K562 (cell line): ENCODE data around the gene AIG1. TPM values are rescaled to one million over a fixed set of nuclear protein-coding genes. Genes with fewer than 3 reads are reported as not detected.

Experiments
- ATAC-seq: fragments of 200-7000 bp; cut with Tn5 transposase; 3 replicates; pipeline ENCODE4 v1.9.1; 2020; ENCODE audit warnings: moderate library complexity
- BruUV-seq: library from RNA; stranded (reverse); fragments of 400-500 nt; replicated peaks from 2 replicates; lab custom pipeline; 2021; lab: Mats Ljungman, UMichigan
- CTCF ChIA-PET: fragments of 300-600 bp; formaldehyde crosslinking; extraction: SDS; loops from one replicate; lab custom pipeline; 2021; ENCODE audit warnings: low intra/inter-chr PET ratio; lab: Yijun Ruan, JAX
- POLR2A ChIA-PET: fragments of 300-600, 350-650 bp; sonication (Branson Sonifier 250); formaldehyde crosslinking; extraction: SDS; loops from one replicate; lab custom pipeline; 2021; ENCODE audit warnings: antibody characterized with exemption, inconsistent platforms; lab: Yijun Ruan, JAX
- DNase-seq, 4 experiments: peaks; one replicate each; pipeline versions ENCODE4 v3.0.0 to v3.0.0-alpha.2; 2011 to 2018; ENCODE audit warnings: low spot score in 3 of 4, mixed read lengths in 3 of 4; ENCODE audit errors: extremely low read depth in 1 of 4
- FAIRE-seq: peaks from 2 replicates; lab custom pipeline; 2011; peaks lifted over from hg19 to GRCh38; lab: Jason Lieb, UNC
- H2AFZ ChIP-seq: 2 replicates; pipeline ENCODE4 v1.6.0; 2011; ENCODE audit warnings: low read depth, low read length, control low read depth, inconsistent platforms
- H3K27ac ChIP-seq: fragments of 200-600 bp; 3 replicates; pipeline ENCODE4 v1.8.0; 2011; ENCODE audit warnings: low read depth, mild to moderate bottlenecking, control low read depth, inconsistent platforms, low read length, moderate library complexity, mixed read lengths; ENCODE audit errors: extremely low read depth
- H3K27me3 ChIP-seq, 2 experiments: fragments of 300-600 bp in 1 of 2; 2 replicates in 1 of 2; 3 replicates in 1 of 2; pipeline versions ENCODE4 v1.6.0 to v1.8.0; 2011; ENCODE audit warnings: inconsistent platforms in 2 of 2, low read length in 2 of 2, mild to moderate bottlenecking in 1 of 2, mixed read lengths in 1 of 2, moderate library complexity in 1 of 2; ENCODE audit not compliant: control insufficient read depth in 2 of 2, insufficient read depth in 2 of 2
- H3K36me3 ChIP-seq: fragments of 300-600 bp; 3 replicates; pipeline ENCODE4 v1.8.0; 2011; ENCODE audit warnings: mild to moderate bottlenecking, low read length, inconsistent platforms; ENCODE audit not compliant: control insufficient read depth, insufficient read depth
- H3K4me1 ChIP-seq, 2 experiments: fragments of 200-600 bp in 1 of 2; replicated peaks in 1 of 2; 2 replicates in 1 of 2; 3 replicates in 1 of 2; pipeline versions ENCODE4 v1.5.1 to v1.8.0; 2011; ENCODE audit warnings: inconsistent platforms in 2 of 2, low read length in 2 of 2, mild to moderate bottlenecking in 1 of 2, mixed read lengths in 1 of 2, moderate library complexity in 1 of 2; ENCODE audit not compliant: control insufficient read depth in 2 of 2, insufficient read depth in 2 of 2
- H3K4me2 ChIP-seq: 2 replicates; pipeline ENCODE4 v1.6.1; 2011; ENCODE audit warnings: low read length, control low read depth, inconsistent platforms, mixed read lengths; ENCODE audit not compliant: insufficient read depth
- H3K4me3 ChIP-seq: fragments of 200-600 bp; sonication (generic), shearing (Covaris generic); 2 replicates; pipeline ENCODE4 v1.5.1; 2016; ENCODE audit warnings: control low read depth, inconsistent platforms
- H3K79me2 ChIP-seq: fragments of 200-600 bp; 3 replicates; pipeline ENCODE4 v1.8.0; 2011; ENCODE audit warnings: low read length, inconsistent platforms; ENCODE audit not compliant: control insufficient read depth, insufficient read depth
- H3K9ac ChIP-seq, 2 experiments: 2 replicates each; pipeline versions ENCODE4 v1.6.0 to v1.6.1; 2011; ENCODE audit warnings: low read depth in 2 of 2, low read length in 2 of 2, control low read depth in 1 of 2, inconsistent platforms in 1 of 2, mild to moderate bottlenecking in 1 of 2, mixed read lengths in 1 of 2; ENCODE audit not compliant: insufficient read depth in 1 of 2
- H3K9me1 ChIP-seq: one replicate; pipeline ENCODE4 v1.6.0; 2011; ENCODE audit warnings: inconsistent platforms, mild to moderate bottlenecking, low read length, moderate library complexity; ENCODE audit not compliant: control insufficient read depth, insufficient read depth
- H3K9me3 ChIP-seq: replicated peaks from 2 replicates; pipeline ENCODE4 v1.5.1; 2011; ENCODE audit warnings: low read depth, low read length, inconsistent platforms; ENCODE audit not compliant: control insufficient read depth, insufficient read depth
- H4K20me1 ChIP-seq: replicated peaks from 2 replicates; pipeline ENCODE4 v1.6.1; 2011; ENCODE audit warnings: low read length, inconsistent platforms, mixed read lengths; ENCODE audit not compliant: control insufficient read depth, insufficient read depth
- CBFB ChIP-seq: sonication (generic); formaldehyde crosslinking; IDR thresholded peaks from 2 replicates; pipeline ENCODE4 v1.4.0; 2020; ENCODE audit warnings: mild to moderate bottlenecking, missing genetic modification reagents
- KLF1 ChIP-seq: fragments of 450-650 bp; IDR thresholded peaks from 2 replicates; pipeline ENCODE4 v1.6.1; 2016; ENCODE audit warnings: missing genetic modification characterization, missing compliant biosample characterization
- SRSF9 ChIP-seq: fragments of 200-400 bp; formaldehyde crosslinking; IDR thresholded peaks from 2 replicates; pipeline ENCODE4 v1.6.1; 2017; ENCODE audit warnings: low read depth, low read length, borderline replicate concordance
- TRIM24 ChIP-seq, 2 experiments: fragments of 450-650 bp; IDR thresholded peaks; 2 replicates each; pipeline ENCODE4 v1.6.1; 2016
- ZNF146 ChIP-seq: IDR thresholded peaks from one replicate; pipeline ENCODE4 v1.6.1; 2018; ENCODE audit warnings: missing compliant biosample characterization; ENCODE audit not compliant: unreplicated experiment
- ZNF165 ChIP-seq: fragments of 250-450 bp; sonication (Bioruptor Pico); IDR thresholded peaks from 2 replicates; pipeline ENCODE4 v1.4.0; 2020; ENCODE audit warnings: borderline replicate concordance
- ZNF217 ChIP-seq: sonication (generic); formaldehyde crosslinking; IDR thresholded peaks from 2 replicates; pipeline ENCODE4 v1.8.0; 2022; ENCODE audit warnings: mild to moderate bottlenecking, missing genetic modification reagents
- WGBS: fragments of 100-300 bp; shearing (Covaris generic); methylation state at CpG from one replicate; pipeline ENCODE4 v1.1.6; 2016; ENCODE audit warnings: low coverage, mixed read lengths; ENCODE audit not compliant: insufficient coverage; ENCODE audit errors: missing lambda C conversion rate; 5-methylcytosine and 5-hydroxymethylcytosine counted together
- in situ Hi-C: fragments of 300-500 bp; cut with MboI; formaldehyde crosslinking; loops from 4 replicates; pipeline ENCODE4 v1.15.0; 2018; ENCODE audit warnings: inconsistent platforms, mixed read lengths
- intact Hi-C: fragments of 100-400 bp; cut with micrococcal nuclease; formaldehyde crosslinking; loops from 2 replicates; pipeline ENCODE4 v1.14.2; 2022
- polyA plus RNA-seq, 8 experiments: library from polyadenylated mRNA; depleted of rRNA in 4 of 8; stranded (reverse) in 5 of 8; unstranded in 3 of 8; fragments of >200 nt; fragmentation: Nextera tagmentation in 2 of 8; fragmentation: Illumina TruSeq in 1 of 8; extraction: Ambion mirVana in 2 of 8; extraction: Trizol in 1 of 8; gene quantifications; 2 replicates each; pipeline versions ENCODE4 v1.2.1 to v1.2.3, GENCODE V29; 2011 to 2014; ENCODE audit warnings: inconsistent platforms in 1 of 8, missing spikeins in 1 of 8
- total RNA-seq, 7 experiments: library from RNA; depleted of rRNA in 6 of 7; stranded (reverse); fragments of >200 nt in 6 of 7; fragmentation: Illumina TruSeq in 2 of 7; extraction: Trizol in 2 of 7; gene quantifications; 2 replicates each; pipeline versions ENCODE4 v1.2.1 to v1.2.3, GENCODE V29; 2011 to 2021; ENCODE audit warnings: low replicate concordance in 1 of 7
- TF ChIP-seq, protein P1 (sequence below): fragments of 150-350 bp; IDR thresholded peaks from 2 replicates; pipeline ENCODE4 v1.6.1; 2014; ENCODE audit warnings: low read depth, mild to moderate bottlenecking, low read length, borderline replicate concordance
- TF ChIP-seq, protein P2 (sequence below): IDR thresholded peaks from 2 replicates; pipeline ENCODE4 v1.6.1; 2014; ENCODE audit warnings: antibody characterized with exemption
- TF ChIP-seq, protein P3 (sequence below): sonication (generic); formaldehyde crosslinking; IDR thresholded peaks from 2 replicates; pipeline ENCODE4 v1.8.0; 2022; ENCODE audit warnings: mild to moderate bottlenecking, missing genetic modification reagents
- TF ChIP-seq, protein P4 (sequence below): sonication (generic); formaldehyde crosslinking; IDR thresholded peaks from 2 replicates; pipeline ENCODE4 v1.8.0; 2022; ENCODE audit warnings: mild to moderate bottlenecking, missing genetic modification reagents, borderline replicate concordance

The AIG1 gene
- total and polyA plus RNA-seq, 9 of the 15 experiments (the other 6 are each of a cell fraction or from before 2014, with no cell fraction given) = 74.8 to 333 (median 127) TPM

DNA sequence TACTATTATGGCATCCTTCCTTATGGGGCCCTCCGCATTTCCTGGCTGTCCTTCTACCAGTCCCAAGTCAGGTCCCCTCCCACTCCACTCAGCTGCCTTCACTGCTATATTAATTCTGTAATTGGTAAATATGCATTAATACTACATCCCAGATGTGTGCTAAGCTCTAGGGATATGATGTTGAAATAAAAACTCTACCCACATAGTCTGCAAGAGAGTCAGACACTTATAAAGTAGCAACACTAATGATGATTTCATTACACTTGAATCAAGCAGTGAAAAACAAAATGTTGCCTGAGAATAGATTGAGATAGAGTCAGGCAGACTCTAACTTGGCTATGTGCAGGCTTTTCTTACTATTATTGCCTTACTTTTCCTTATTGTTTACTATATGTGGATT lies 62.4 kb downstream of the AIG1 start:
- H3K4me1 ChIP-seq = peaks cover 0 to 3% of the 10 kb centered on the region in 2 experiments; a peak in 1 of 5 replicates
- FAIRE-seq = no peak
- no peak overlapping the region for H3K4me2 ChIP-seq
- no peak overlapping the region for H3K4me3 ChIP-seq
- H3K36me3 ChIP-seq = no peaks in the 10 kb centered on the region; the same call in 2 of the 3 replicates
- in situ Hi-C loops = no loop called here
- H3K9me1 ChIP-seq = no peaks in the 10 kb centered on the region
- intact Hi-C loops = no loop called here
- H2AFZ ChIP-seq = no peak overlapping the region
- no peak for DNase-seq
- H4K20me1 ChIP-seq = no peaks in the 10 kb centered on the region
- CTCF ChIA-PET = no interaction called here
- POLR2A ChIA-PET = no interaction called here
- no peaks in the 10 kb centered on the region for H3K79me2 ChIP-seq
- no TSS peak for BruUV-seq
- no peak for ATAC-seq
- H3K27me3 ChIP-seq = no peaks in the 10 kb centered on the region
- H3K9ac ChIP-seq = no peak overlapping the region
- H3K27ac ChIP-seq = no peak overlapping the region
- WGBS = 84% methylated on average over 1 of the region's 1 CpG
- H3K9me3 ChIP-seq = 0 out of 2 replicates have a peak, but pooled peaks cover 4% of the 10 kb centered on the region
- TF ChIP-seq, protein P1, sequence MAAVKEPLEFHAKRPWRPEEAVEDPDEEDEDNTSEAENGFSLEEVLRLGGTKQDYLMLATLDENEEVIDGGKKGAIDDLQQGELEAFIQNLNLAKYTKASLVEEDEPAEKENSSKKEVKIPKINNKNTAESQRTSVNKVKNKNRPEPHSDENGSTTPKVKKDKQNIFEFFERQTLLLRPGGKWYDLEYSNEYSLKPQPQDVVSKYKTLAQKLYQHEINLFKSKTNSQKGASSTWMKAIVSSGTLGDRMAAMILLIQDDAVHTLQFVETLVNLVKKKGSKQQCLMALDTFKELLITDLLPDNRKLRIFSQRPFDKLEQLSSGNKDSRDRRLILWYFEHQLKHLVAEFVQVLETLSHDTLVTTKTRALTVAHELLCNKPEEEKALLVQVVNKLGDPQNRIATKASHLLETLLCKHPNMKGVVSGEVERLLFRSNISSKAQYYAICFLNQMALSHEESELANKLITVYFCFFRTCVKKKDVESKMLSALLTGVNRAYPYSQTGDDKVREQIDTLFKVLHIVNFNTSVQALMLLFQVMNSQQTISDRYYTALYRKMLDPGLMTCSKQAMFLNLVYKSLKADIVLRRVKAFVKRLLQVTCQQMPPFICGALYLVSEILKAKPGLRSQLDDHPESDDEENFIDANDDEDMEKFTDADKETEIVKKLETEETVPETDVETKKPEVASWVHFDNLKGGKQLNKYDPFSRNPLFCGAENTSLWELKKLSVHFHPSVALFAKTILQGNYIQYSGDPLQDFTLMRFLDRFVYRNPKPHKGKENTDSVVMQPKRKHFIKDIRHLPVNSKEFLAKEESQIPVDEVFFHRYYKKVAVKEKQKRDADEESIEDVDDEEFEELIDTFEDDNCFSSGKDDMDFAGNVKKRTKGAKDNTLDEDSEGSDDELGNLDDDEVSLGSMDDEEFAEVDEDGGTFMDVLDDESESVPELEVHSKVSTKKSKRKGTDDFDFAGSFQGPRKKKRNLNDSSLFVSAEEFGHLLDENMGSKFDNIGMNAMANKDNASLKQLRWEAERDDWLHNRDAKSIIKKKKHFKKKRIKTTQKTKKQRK = no peak
- TF ChIP-seq TRIM24 (IDR thresholded peaks at IDR 0.05) (no peak), KLF1 (tag) (no peak), ZNF146 (CRISPR knock-in tag) (no peak), ZNF165 (CRISPR knock-in tag) (no peak), ZNF217 (no peak), SRSF9 (no peak), CBFB (CRISPR knock-in tag) (no peak)
- TF ChIP-seq, protein P2, sequence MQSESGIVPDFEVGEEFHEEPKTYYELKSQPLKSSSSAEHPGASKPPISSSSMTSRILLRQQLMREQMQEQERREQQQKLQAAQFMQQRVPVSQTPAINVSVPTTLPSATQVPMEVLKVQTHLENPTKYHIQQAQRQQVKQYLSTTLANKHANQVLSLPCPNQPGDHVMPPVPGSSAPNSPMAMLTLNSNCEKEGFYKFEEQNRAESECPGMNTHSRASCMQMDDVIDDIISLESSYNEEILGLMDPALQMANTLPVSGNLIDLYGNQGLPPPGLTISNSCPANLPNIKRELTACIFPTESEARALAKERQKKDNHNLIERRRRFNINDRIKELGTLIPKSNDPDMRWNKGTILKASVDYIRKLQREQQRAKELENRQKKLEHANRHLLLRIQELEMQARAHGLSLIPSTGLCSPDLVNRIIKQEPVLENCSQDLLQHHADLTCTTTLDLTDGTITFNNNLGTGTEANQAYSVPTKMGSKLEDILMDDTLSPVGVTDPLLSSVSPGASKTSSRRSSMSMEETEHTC = no peak
- TF ChIP-seq, protein P3, sequence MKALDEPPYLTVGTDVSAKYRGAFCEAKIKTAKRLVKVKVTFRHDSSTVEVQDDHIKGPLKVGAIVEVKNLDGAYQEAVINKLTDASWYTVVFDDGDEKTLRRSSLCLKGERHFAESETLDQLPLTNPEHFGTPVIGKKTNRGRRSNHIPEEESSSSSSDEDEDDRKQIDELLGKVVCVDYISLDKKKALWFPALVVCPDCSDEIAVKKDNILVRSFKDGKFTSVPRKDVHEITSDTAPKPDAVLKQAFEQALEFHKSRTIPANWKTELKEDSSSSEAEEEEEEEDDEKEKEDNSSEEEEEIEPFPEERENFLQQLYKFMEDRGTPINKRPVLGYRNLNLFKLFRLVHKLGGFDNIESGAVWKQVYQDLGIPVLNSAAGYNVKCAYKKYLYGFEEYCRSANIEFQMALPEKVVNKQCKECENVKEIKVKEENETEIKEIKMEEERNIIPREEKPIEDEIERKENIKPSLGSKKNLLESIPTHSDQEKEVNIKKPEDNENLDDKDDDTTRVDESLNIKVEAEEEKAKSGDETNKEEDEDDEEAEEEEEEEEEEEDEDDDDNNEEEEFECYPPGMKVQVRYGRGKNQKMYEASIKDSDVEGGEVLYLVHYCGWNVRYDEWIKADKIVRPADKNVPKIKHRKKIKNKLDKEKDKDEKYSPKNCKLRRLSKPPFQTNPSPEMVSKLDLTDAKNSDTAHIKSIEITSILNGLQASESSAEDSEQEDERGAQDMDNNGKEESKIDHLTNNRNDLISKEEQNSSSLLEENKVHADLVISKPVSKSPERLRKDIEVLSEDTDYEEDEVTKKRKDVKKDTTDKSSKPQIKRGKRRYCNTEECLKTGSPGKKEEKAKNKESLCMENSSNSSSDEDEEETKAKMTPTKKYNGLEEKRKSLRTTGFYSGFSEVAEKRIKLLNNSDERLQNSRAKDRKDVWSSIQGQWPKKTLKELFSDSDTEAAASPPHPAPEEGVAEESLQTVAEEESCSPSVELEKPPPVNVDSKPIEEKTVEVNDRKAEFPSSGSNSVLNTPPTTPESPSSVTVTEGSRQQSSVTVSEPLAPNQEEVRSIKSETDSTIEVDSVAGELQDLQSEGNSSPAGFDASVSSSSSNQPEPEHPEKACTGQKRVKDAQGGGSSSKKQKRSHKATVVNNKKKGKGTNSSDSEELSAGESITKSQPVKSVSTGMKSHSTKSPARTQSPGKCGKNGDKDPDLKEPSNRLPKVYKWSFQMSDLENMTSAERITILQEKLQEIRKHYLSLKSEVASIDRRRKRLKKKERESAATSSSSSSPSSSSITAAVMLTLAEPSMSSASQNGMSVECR (CRISPR knock-in tag) = no peak
- TF ChIP-seq, protein P4, sequence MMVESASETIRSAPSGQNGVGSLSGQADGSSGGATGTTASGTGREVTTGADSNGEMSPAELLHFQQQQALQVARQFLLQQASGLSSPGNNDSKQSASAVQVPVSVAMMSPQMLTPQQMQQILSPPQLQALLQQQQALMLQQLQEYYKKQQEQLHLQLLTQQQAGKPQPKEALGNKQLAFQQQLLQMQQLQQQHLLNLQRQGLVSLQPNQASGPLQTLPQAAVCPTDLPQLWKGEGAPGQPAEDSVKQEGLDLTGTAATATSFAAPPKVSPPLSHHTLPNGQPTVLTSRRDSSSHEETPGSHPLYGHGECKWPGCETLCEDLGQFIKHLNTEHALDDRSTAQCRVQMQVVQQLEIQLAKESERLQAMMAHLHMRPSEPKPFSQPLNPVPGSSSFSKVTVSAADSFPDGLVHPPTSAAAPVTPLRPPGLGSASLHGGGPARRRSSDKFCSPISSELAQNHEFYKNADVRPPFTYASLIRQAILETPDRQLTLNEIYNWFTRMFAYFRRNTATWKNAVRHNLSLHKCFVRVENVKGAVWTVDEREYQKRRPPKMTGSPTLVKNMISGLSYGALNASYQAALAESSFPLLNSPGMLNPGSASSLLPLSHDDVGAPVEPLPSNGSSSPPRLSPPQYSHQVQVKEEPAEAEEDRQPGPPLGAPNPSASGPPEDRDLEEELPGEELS = no peak
